ENCODE results near the gene LTBP4.

LTBP4 gene

GRCh38 chr19:40611096-40611495, 9.9 kb downstream of the LTBP4 start:
- H3K4me1 ChIP-seq (ENCODE audit: insufficient read depth, low read length), result peaks cover 15% of the 10 kb centered on the region
- no peak overlapping the region for H2AFZ ChIP-seq (ENCODE audit: low read depth, low read length)
- no peaks in the 10 kb centered on the region for H3K36me3 ChIP-seq (ENCODE audit: insufficient read depth, low read length)
- no peak overlapping the region for H3K27ac ChIP-seq (ENCODE audit: low read length)
- no peaks in the 10 kb centered on the region for H3K79me2 ChIP-seq (ENCODE audit: insufficient read depth, low read length)
- no peak overlapping the region for H3K9ac ChIP-seq (ENCODE audit: low read depth, low read length)
- TF ChIP-seq CTCF (IDR thresholded peaks at IDR 0.05; ENCODE audit: borderline replicate concordance, extremely low read depth, low read length, poor library complexity, severe bottlenecking) (no peak), EZH2 (IDR thresholded peaks at IDR 0.05; ENCODE audit: borderline replicate concordance, low read depth, low read length, severe bottlenecking) (no peak)
- H3K4me3 ChIP-seq (ENCODE audit: low read depth in 1 of 2, low read length in 2 of 2), result no peak overlapping the region
- no peak for ATAC-seq (ENCODE audit: insufficient read depth, low read depth)
- no peaks in the 10 kb centered on the region for H4K20me1 ChIP-seq (ENCODE audit: insufficient read depth, low read length)
- DNase-seq, result no peak
- peaks cover 10% of the 10 kb centered on the region for H3K27me3 ChIP-seq (ENCODE audit: insufficient read depth, low read length, poor library complexity)
- H3K9me3 ChIP-seq (ENCODE audit: insufficient read depth, low read length, severe bottlenecking), result no peaks in the 10 kb centered on the region
- H3K4me2 ChIP-seq (ENCODE audit: insufficient read depth, low read length), result no peak overlapping the region

- Histone ChIP-seq H3K4me1 (ENCODE audit: insufficient read depth, low read length) (peaks cover 12% of the 10 kb centered on the region), H3K9me3 (ENCODE audit: insufficient read depth, low read length, severe bottlenecking) (no peaks in the 10 kb centered on the region), H3K4me2 (ENCODE audit: insufficient read depth, low read length) (no peak overlapping the region), H2AFZ (ENCODE audit: low read depth, low read length) (no peak overlapping the region), H3K27me3 (ENCODE audit: insufficient read depth, low read length, poor library complexity) (peaks cover 12% of the 10 kb centered on the region), H3K36me3 (ENCODE audit: insufficient read depth, low read length) (no peaks in the 10 kb centered on the region), H3K4me3 (ENCODE audit: low read depth in 1 of 2, low read length in 2 of 2) (no peak overlapping the region), H3K9ac (ENCODE audit: low read depth, low read length) (no peak overlapping the region), H3K79me2 (ENCODE audit: insufficient read depth, low read length) (no peaks in the 10 kb centered on the region), H4K20me1 (ENCODE audit: insufficient read depth, low read length) (no peaks in the 10 kb centered on the region), H3K27ac (ENCODE audit: low read length) (no peak overlapping the region)
- ATAC-seq (ENCODE audit: insufficient read depth, low read depth) (no peak), DNase-seq (no peak)
- TF ChIP-seq EZH2 (IDR thresholded peaks at IDR 0.05; ENCODE audit: borderline replicate concordance, low read depth, low read length, severe bottlenecking) (no peak), CTCF (IDR thresholded peaks at IDR 0.05; ENCODE audit: borderline replicate concordance, extremely low read depth, low read length, poor library complexity, severe bottlenecking) (no peak)
Observed at GRCh38 chr19:40611900-40612698, 10.9 kb downstream of the LTBP4 start.

- H3K79me2 ChIP-seq (ENCODE audit: insufficient read depth, low read length), result no peaks in the 10 kb centered on the region
- TF ChIP-seq CTCF (IDR thresholded peaks at IDR 0.05; ENCODE audit: borderline replicate concordance, extremely low read depth, low read length, poor library complexity, severe bottlenecking) (no peak), EZH2 (IDR thresholded peaks at IDR 0.05; ENCODE audit: borderline replicate concordance, low read depth, low read length, severe bottlenecking) (no peak)
- no peaks in the 10 kb centered on the region for H3K36me3 ChIP-seq (ENCODE audit: insufficient read depth, low read length)
- no peak overlapping the region; a peak in 1 of 4 replicates for H3K4me3 ChIP-seq (ENCODE audit: low read depth in 1 of 2, low read length in 2 of 2)
- H3K27ac ChIP-seq (ENCODE audit: low read length), result no peak overlapping the region
- H3K9ac ChIP-seq (ENCODE audit: low read depth, low read length), result no peak overlapping the region
- peaks cover 12% of the 10 kb centered on the region for H3K27me3 ChIP-seq (ENCODE audit: insufficient read depth, low read length, poor library complexity)
- peaks cover 12% of the 10 kb centered on the region for H3K4me1 ChIP-seq (ENCODE audit: insufficient read depth, low read length)
- H3K4me2 ChIP-seq (ENCODE audit: insufficient read depth, low read length), result peak overlapping the region; percentile 51; the same call in 1 of the 2 replicates
- H2AFZ ChIP-seq (ENCODE audit: low read depth, low read length), result peak overlapping the region; percentile 51; the same call in 1 of the 2 replicates
- DNase-seq (peak; percentile 20), ATAC-seq (ENCODE audit: insufficient read depth, low read depth) (no peak)
- no peaks in the 10 kb centered on the region for H3K9me3 ChIP-seq (ENCODE audit: insufficient read depth, low read length, severe bottlenecking)
- no peaks in the 10 kb centered on the region for H4K20me1 ChIP-seq (ENCODE audit: insufficient read depth, low read length)
Observed at GRCh38 chr19:40612831-40613689, 11.9 kb downstream of the LTBP4 start.
